Activated T-cell treated with anti-CD3 and anti-CD28 coated beads, Interleukin-2, amount 50 U/mL, for 4 hours (primary cell): ENCODE results near the gene KRTAP3-2. TPM values are rescaled to one million over a fixed set of nuclear protein-coding genes. Genes with fewer than 3 reads are reported as not detected.

Experiments
- ATAC-seq, 2 donors: fragments of 200-7000 bp; cut with Tn5 transposase; one replicate each; pipeline ENCODE4 v1.10.0; 2021
- DNase-seq: peaks from one replicate; pipeline ENCODE4 v3.0.0-alpha.2; 2020
- H3K27me3 Mint-ChIP-seq: one replicate; pipeline ENCODE4 v1.8.0; 2021; ENCODE audit warnings: low read depth, mixed read lengths
- H3K36me3 Mint-ChIP-seq: one replicate; pipeline ENCODE4 v1.8.0; 2022; ENCODE audit warnings: mixed read lengths; ENCODE audit not compliant: insufficient read depth
- H3K4me1 Mint-ChIP-seq: one replicate; pipeline ENCODE4 v1.8.0; 2021; ENCODE audit warnings: low read depth, mixed read lengths
- H3K4me3 Mint-ChIP-seq: one replicate; pipeline ENCODE4 v1.8.0; 2021; ENCODE audit warnings: mild to moderate bottlenecking, moderate library complexity, mixed read lengths
- H3K9me3 Mint-ChIP-seq: one replicate; pipeline ENCODE4 v1.8.0; 2021; ENCODE audit warnings: mixed read lengths
- total RNA-seq, 3 donors: library from RNA; stranded (reverse); gene quantifications; one replicate each; pipeline ENCODE4 v1.2.1, GENCODE V29; 2021

The KRTAP3-2 gene
- total RNA-seq, 3 donors from 2014 or later = not detected

- ATAC-seq = no peak
- no peak for DNase-seq
- no peaks in the 10 kb centered on the region for H3K9me3 Mint-ChIP-seq
- H3K27me3 Mint-ChIP-seq = peaks cover 4% of the 10 kb centered on the region
- H3K36me3 Mint-ChIP-seq = no peaks in the 10 kb centered on the region
- H3K4me3 Mint-ChIP-seq = no peak overlapping the region
- no peaks in the 10 kb centered on the region for H3K4me1 Mint-ChIP-seq
These were observed 18.8 kb upstream of the KRTAP3-2 start for GRCh38 chr17:41018541-41018940.

- no peak overlapping the region for H3K4me3 Mint-ChIP-seq
- no peak for DNase-seq
- no peaks in the 10 kb centered on the region for H3K36me3 Mint-ChIP-seq
- ATAC-seq = no peak
- no peaks in the 10 kb centered on the region for H3K4me1 Mint-ChIP-seq
- no peaks in the 10 kb centered on the region for H3K9me3 Mint-ChIP-seq
- H3K27me3 Mint-ChIP-seq = peaks cover 4% of the 10 kb centered on the region
These were observed 17.0 kb upstream of the KRTAP3-2 start for GRCh38 chr17:41016578-41017215.

GRCh38 chr17:41015454-41015853, 15.7 kb upstream of the KRTAP3-2 start:
- H3K36me3 Mint-ChIP-seq = no peaks in the 10 kb centered on the region
- no peaks in the 10 kb centered on the region for H3K9me3 Mint-ChIP-seq
- DNase-seq (no peak), ATAC-seq (no peak)
- H3K4me1 Mint-ChIP-seq = no peaks in the 10 kb centered on the region
- peaks cover 4% of the 10 kb centered on the region for H3K27me3 Mint-ChIP-seq
- H3K4me3 Mint-ChIP-seq = no peak overlapping the region

DNA sequence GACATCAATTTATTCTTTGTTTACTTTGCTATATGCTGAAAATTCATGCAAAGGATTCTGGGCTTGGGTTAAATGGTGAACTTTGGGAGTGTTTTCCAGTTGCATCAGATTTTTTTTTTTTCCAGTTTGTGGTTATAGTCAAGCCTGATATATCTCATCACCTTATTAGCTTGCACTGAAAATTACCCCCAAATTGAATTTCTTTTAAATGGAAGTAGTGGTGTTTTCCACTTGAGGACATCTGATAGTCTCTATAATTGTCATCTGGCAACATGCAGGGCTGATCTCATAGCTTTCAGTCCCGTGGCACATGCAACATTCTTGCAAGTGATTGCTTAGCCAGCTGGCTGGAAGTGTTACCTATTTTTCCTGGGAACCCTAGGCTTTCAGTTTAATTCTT, 13.9 kb upstream of the KRTAP3-2 start:
- ATAC-seq (no peak), DNase-seq (no peak)
- no peaks in the 10 kb centered on the region for H3K9me3 Mint-ChIP-seq
- H3K36me3 Mint-ChIP-seq = no peaks in the 10 kb centered on the region
- H3K4me3 Mint-ChIP-seq = no peak overlapping the region
- H3K27me3 Mint-ChIP-seq = peaks cover 4% of the 10 kb centered on the region
- H3K4me1 Mint-ChIP-seq = no peaks in the 10 kb centered on the region

DNA sequence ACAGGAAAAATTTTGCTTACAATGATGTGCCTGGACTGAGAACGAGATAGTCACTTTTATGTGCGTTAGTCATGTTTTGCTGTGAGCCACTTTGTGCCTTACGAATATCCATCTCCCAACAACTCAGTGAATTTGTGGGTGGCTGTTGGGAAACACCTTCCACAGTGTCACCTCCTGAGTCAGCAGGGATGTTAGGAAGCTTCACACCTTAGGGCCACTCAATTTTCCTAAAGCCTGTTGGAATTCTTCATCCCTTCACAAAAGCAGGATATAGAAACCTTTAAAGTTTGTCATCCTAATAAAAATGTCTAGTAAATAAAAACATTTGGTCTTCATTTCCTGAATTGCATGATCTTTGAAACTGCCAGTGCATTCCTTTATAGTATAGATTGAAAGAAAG, 13.5 kb upstream of the KRTAP3-2 start:
- Mint-ChIP-seq H3K36me3 (no peaks in the 10 kb centered on the region), H3K27me3 (peaks cover 4% of the 10 kb centered on the region), H3K4me1 (no peaks in the 10 kb centered on the region), H3K4me3 (no peak overlapping the region), H3K9me3 (no peaks in the 10 kb centered on the region)
- no peak for DNase-seq
- ATAC-seq = no peak

GRCh38 chr17:41012326-41013120, 12.8 kb upstream of the KRTAP3-2 start:
- DNase-seq = no peak
- Mint-ChIP-seq H3K27me3 (peaks cover 4% of the 10 kb centered on the region), H3K4me3 (no peak overlapping the region), H3K9me3 (no peaks in the 10 kb centered on the region), H3K4me1 (no peaks in the 10 kb centered on the region), H3K36me3 (no peaks in the 10 kb centered on the region)
- ATAC-seq = no peak

- DNase-seq (no peak), ATAC-seq (no peak)
- no peaks in the 10 kb centered on the region for H3K4me1 Mint-ChIP-seq
- no peaks in the 10 kb centered on the region for H3K36me3 Mint-ChIP-seq
- peaks cover 6% of the 10 kb centered on the region for H3K27me3 Mint-ChIP-seq
- H3K9me3 Mint-ChIP-seq = no peaks in the 10 kb centered on the region
- no peak overlapping the region for H3K4me3 Mint-ChIP-seq
These were observed 10.7 kb upstream of the KRTAP3-2 start for GRCh38 chr17:41010441-41010840.

DNA sequence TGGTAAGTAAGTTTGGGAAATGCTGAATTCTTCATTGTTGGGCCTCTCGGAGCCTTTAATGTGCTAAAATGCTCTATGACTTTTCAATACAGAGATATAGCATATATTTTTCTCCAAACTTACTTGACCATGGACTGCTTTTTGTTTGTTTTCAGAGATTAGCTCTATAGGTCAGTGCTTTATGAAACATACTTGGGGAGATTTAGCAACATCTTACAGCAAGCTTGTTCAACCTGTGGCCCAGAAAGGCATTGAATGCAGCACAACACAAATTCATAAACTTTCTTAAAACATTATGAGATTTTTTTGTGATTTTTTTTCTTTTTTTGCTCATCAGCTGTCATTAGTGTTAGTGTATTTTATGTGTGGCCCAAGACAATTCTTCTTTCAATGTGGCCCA, 10.2 kb upstream of the KRTAP3-2 start:
- no peak for DNase-seq
- no peaks in the 10 kb centered on the region for H3K4me1 Mint-ChIP-seq
- no peak overlapping the region for H3K4me3 Mint-ChIP-seq
- no peaks in the 10 kb centered on the region for H3K36me3 Mint-ChIP-seq
- peaks cover 5% of the 10 kb centered on the region for H3K27me3 Mint-ChIP-seq
- ATAC-seq = no peak
- H3K9me3 Mint-ChIP-seq = no peaks in the 10 kb centered on the region

DNA sequence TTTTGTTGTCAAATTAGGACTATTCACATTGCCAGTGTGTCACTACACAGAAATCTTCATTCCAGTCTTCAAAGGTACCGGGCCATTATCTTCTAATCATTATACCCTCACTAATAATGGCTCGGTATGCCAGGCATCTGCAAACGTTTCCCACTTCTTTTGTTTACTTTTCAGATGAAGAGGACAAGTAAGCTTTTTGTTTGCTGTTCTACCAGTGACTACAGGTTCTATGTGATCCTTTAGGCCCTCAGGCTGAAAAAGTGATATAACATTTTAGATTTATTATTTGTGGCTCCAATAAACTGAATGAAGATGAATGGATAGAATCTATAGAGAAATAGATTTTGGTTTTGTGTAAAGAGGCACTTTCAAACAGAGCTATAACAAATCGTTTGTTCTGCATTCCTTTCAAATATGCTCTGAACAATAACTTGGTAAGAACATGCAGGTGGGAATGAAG, 9.6 kb upstream of the KRTAP3-2 start:
- Mint-ChIP-seq H3K36me3 (no peaks in the 10 kb centered on the region), H3K27me3 (peaks cover 2% of the 10 kb centered on the region), H3K4me3 (no peak overlapping the region), H3K4me1 (no peaks in the 10 kb centered on the region), H3K9me3 (no peaks in the 10 kb centered on the region)
- DNase-seq (no peak), ATAC-seq (no peak)

DNA sequence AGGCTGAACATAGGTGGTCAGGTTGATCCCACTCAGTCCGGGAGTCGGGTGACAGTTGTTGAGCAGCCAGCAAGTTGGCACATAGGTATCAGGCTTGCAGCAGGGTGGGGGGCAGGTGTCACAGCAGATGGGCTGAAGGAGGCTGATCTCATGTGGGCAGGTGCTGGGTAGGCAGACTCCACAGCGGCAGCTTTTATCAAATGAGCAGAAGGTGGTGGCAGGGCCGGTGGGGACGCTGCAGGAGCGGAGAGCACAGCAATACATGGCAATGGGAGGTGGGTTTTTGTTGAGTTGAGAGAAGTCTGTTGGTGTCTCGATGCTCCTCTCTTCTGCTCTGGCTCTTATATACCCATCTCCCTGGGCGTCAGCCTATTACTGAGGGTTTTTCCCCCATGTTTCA, 9.1 kb upstream of the KRTAP3-2 start, which contains the start of gene KRTAP3-1:
TSS of gene KRTAP3-1 (minus strand) at position 318 of the 400 bp plus-strand sequence. CDS start at position 264, 54 bp downstream.
- Mint-ChIP-seq H3K27me3 (peaks cover 4% of the 10 kb centered on the region), H3K4me1 (no peaks in the 10 kb centered on the region), H3K36me3 (no peaks in the 10 kb centered on the region), H3K4me3 (no peak within 1 kb of the TSS), H3K9me3 (no peaks in the 10 kb centered on the region)
- no peak for ATAC-seq
- no peak for DNase-seq

- Mint-ChIP-seq H3K27me3 (peaks cover 7% of the 10 kb centered on the region), H3K4me3 (no peak overlapping the region), H3K9me3 (no peaks in the 10 kb centered on the region), H3K4me1 (no peaks in the 10 kb centered on the region), H3K36me3 (no peaks in the 10 kb centered on the region)
- ATAC-seq (no peak), DNase-seq (no peak)
These were observed 4.7 kb upstream of the KRTAP3-2 start for GRCh38 chr17:41004397-41004796.

GRCh38 chr17:41003926-41004325, 4.2 kb upstream of the KRTAP3-2 start:
- no peaks in the 10 kb centered on the region for H3K36me3 Mint-ChIP-seq
- H3K9me3 Mint-ChIP-seq = no peaks in the 10 kb centered on the region
- ATAC-seq (no peak), DNase-seq (no peak)
- H3K27me3 Mint-ChIP-seq = peaks cover 12% of the 10 kb centered on the region
- H3K4me3 Mint-ChIP-seq = no peak overlapping the region
- no peaks in the 10 kb centered on the region for H3K4me1 Mint-ChIP-seq

- Mint-ChIP-seq H3K4me1 (no peaks in the 10 kb centered on the region), H3K9me3 (no peaks in the 10 kb centered on the region), H3K36me3 (no peaks in the 10 kb centered on the region), H3K27me3 (peaks cover 16% of the 10 kb centered on the region), H3K4me3 (no peak overlapping the region)
- ATAC-seq (no peak), DNase-seq (no peak)
These were observed 3.1 kb upstream of the KRTAP3-2 start for GRCh38 chr17:41002814-41003213.

DNA sequence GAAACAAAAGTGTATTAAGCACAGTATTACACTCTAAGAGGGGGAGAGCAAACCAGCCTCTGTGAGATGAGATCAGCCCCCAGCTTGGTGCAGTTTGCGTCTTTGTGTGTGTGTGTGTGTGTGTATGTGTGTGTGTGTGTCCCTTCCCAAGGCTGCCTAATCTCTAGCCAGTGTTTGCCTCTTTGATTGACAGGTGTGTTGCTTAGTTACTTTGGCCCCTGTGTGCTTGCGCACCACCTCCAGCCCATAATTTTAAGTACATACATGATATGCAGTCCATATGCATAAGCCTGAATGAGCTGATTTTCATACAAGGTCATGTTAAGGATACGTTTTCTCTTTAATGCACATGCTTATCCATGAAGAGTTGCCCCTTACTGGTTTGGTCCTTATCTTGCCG, 2.1 kb upstream of the KRTAP3-2 start:
- ATAC-seq (no peak), DNase-seq (no peak)
- no peaks in the 10 kb centered on the region for H3K4me1 Mint-ChIP-seq
- no peaks in the 10 kb centered on the region for H3K36me3 Mint-ChIP-seq
- peaks cover 21% of the 10 kb centered on the region for H3K27me3 Mint-ChIP-seq
- no peaks in the 10 kb centered on the region for H3K9me3 Mint-ChIP-seq
- H3K4me3 Mint-ChIP-seq = no peak overlapping the region

DNA sequence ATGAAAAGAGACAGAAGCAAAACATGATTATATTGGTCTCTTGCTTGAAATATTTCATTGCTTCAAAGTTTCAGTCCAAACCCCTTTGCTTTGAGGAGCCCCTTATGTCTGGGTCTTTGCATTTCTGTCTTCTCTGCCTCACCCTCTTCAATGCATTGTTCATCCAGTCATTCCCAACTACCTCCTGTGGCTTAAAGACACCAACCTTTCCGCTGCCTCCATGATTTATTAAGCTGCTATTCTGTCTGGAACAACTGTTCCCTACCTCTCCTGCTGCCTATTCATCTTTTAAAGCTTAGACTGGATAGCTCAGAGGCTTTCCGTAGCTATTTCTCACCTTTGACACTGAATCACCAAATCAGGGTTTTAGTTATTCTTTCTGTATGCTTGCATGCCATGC, 2.3 kb downstream of the KRTAP3-2 start:
- Mint-ChIP-seq H3K4me1 (no peaks in the 10 kb centered on the region), H3K4me3 (no peak overlapping the region), H3K9me3 (no peaks in the 10 kb centered on the region), H3K27me3 (peaks cover 44% of the 10 kb centered on the region), H3K36me3 (no peaks in the 10 kb centered on the region)
- DNase-seq (no peak), ATAC-seq (no peak)
